MM.1S (cell line): ENCODE results near the gene SCAANT1.

Experiments used
- DNase-seq: peaks from one replicate; pipeline ENCODE4 v3.0.0-alpha.2; 2015
- H2AFZ ChIP-seq: fragments of 300-600 bp; sonication (generic); 2 replicates; pipeline ENCODE4 v1.6.0; 2016; ENCODE audit warnings: antibody characterized with exemption, low read length
- H3F3A ChIP-seq: fragments of 300-600 bp; sonication (generic); 2 replicates; pipeline ENCODE4 v1.6.1; 2016; ENCODE audit warnings: mild to moderate bottlenecking, antibody characterized with exemption, low read length, moderate library complexity, mixed read lengths; ENCODE audit not compliant: insufficient read depth
- H3K27ac ChIP-seq: fragments of 300-600 bp; sonication (generic); 2 replicates; pipeline ENCODE4 v1.5.1; 2016; ENCODE audit warnings: mild to moderate bottlenecking, low read length
- H3K27me3 ChIP-seq: fragments of 300-600 bp; sonication (generic); replicated peaks from 2 replicates; pipeline ENCODE4 v1.6.0; 2016; ENCODE audit warnings: low read length; ENCODE audit not compliant: insufficient read depth
- H3K36me3 ChIP-seq: fragments of 300-600 bp; sonication (generic); replicated peaks from 2 replicates; pipeline ENCODE4 v1.6.1; 2016; ENCODE audit warnings: mild to moderate bottlenecking, low read length, mixed read lengths; ENCODE audit not compliant: insufficient read depth
- H3K4me1 ChIP-seq: fragments of 300-600 bp; sonication (generic); 2 replicates; pipeline ENCODE4 v1.6.1; 2016; ENCODE audit warnings: low read length, mixed read lengths
- H3K4me2 ChIP-seq: fragments of 300-600 bp; sonication (generic); 2 replicates; pipeline ENCODE4 v1.6.0; 2016; ENCODE audit warnings: low read depth, low read length
- H3K4me3 ChIP-seq: fragments of 300-600 bp; sonication (generic); 2 replicates; pipeline ENCODE4 v1.5.1; 2016; ENCODE audit warnings: low read length, mixed read lengths
- H3K79me2 ChIP-seq: fragments of 300-600 bp; sonication (generic); 2 replicates; pipeline ENCODE4 v1.6.1; 2016; ENCODE audit warnings: mixed run types, low read length, mixed read lengths
- H3K9ac ChIP-seq: fragments of 300-600 bp; sonication (generic); 2 replicates; pipeline ENCODE4 v1.6.1; 2016; ENCODE audit warnings: low read length, mixed read lengths
- H3K9me2 ChIP-seq: fragments of 300-600 bp; sonication (generic); replicated peaks from 2 replicates; pipeline ENCODE4 v1.6.1; 2016; ENCODE audit warnings: mild to moderate bottlenecking, low read length, mixed read lengths; ENCODE audit not compliant: insufficient read depth
- H3K9me3 ChIP-seq: fragments of 300-600 bp; sonication (generic); replicated peaks from 2 replicates; pipeline ENCODE4 v1.6.1; 2016; ENCODE audit warnings: mild to moderate bottlenecking, low read length, mixed read lengths; ENCODE audit not compliant: insufficient read depth
- H4K20me1 ChIP-seq: fragments of 300-600 bp; sonication (generic); 2 replicates; pipeline ENCODE4 v1.6.1; 2016; ENCODE audit warnings: mild to moderate bottlenecking, low read length, moderate library complexity, mixed read lengths; ENCODE audit not compliant: insufficient read depth
- EZH2 ChIP-seq: fragments of 300-600 bp; sonication (generic); optimal IDR thresholded peaks from 2 replicates; pipeline ENCODE3; 2017; ENCODE audit warnings: low read depth, mild to moderate bottlenecking, antibody characterized with exemption, low read length, mixed read lengths
- EZH2phosphoT487 ChIP-seq: fragments of 300-600 bp; sonication (generic); IDR thresholded peaks from 2 replicates; pipeline ENCODE4 v1.6.1; 2018; ENCODE audit warnings: antibody characterized with exemption, low read length
- TF ChIP-seq, protein P1 (sequence below): fragments of 300-600 bp; sonication (generic); IDR thresholded peaks from 2 replicates; pipeline ENCODE4 v1.5.1; 2016; ENCODE audit warnings: antibody characterized with exemption, low read length, mixed read lengths

The SCAANT1 gene

DNA sequence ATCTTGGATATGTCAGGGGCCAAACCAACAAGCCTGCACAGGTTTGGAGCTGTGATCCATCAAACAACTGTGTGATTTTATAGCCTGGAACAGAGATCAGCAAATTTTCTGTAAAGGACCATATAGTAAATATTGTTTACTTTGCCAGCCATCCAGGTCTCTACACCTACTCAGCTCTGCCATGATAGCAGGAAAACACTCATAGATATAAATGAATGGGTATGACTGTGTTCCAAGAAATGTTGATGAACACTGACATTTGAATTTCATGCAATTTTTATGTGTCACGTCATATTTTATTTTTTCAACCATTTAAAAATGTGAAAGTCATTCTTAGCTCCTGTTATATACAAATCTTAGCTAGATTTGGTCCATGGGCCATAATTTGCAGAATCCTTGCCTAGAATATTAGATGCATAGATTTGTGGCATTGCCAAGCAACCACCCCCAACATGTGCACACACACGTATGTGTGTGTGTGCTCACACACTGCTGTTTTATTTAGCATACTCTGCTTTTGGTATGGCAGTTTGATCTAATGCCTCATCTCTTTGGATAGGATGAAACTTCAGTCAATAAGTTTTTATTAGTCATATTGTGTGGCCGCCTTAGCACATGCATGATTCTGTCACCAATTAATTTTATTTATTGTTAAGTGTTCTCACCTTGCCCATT, 42.1 kb downstream of the SCAANT1 start:
- TF ChIP-seq, protein P1, sequence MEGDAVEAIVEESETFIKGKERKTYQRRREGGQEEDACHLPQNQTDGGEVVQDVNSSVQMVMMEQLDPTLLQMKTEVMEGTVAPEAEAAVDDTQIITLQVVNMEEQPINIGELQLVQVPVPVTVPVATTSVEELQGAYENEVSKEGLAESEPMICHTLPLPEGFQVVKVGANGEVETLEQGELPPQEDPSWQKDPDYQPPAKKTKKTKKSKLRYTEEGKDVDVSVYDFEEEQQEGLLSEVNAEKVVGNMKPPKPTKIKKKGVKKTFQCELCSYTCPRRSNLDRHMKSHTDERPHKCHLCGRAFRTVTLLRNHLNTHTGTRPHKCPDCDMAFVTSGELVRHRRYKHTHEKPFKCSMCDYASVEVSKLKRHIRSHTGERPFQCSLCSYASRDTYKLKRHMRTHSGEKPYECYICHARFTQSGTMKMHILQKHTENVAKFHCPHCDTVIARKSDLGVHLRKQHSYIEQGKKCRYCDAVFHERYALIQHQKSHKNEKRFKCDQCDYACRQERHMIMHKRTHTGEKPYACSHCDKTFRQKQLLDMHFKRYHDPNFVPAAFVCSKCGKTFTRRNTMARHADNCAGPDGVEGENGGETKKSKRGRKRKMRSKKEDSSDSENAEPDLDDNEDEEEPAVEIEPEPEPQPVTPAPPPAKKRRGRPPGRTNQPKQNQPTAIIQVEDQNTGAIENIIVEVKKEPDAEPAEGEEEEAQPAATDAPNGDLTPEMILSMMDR, result no peak
- TF ChIP-seq EZH2 (no peak), EZH2phosphoT487 (no peak)
- no peaks in the 10 kb centered on the region for H3K27me3 ChIP-seq
- DNase-seq, result no peak
- no peak overlapping the region for H3K9ac ChIP-seq
- no peak overlapping the region for H3K4me2 ChIP-seq
- no peaks in the 10 kb centered on the region for H3F3A ChIP-seq
- peaks cover 90% of the 10 kb centered on the region for H3K79me2 ChIP-seq
- no peaks in the 10 kb centered on the region for H3K9me2 ChIP-seq
- no peak overlapping the region for H2AFZ ChIP-seq
- H3K4me3 ChIP-seq, result no peak overlapping the region
- H3K4me1 ChIP-seq, result peaks cover 5% of the 10 kb centered on the region
- H3K36me3 ChIP-seq, result no peaks in the 10 kb centered on the region
- H3K27ac ChIP-seq, result no peak overlapping the region
- H3K9me3 ChIP-seq, result no peaks in the 10 kb centered on the region
- H4K20me1 ChIP-seq, result no peaks in the 10 kb centered on the region

DNA sequence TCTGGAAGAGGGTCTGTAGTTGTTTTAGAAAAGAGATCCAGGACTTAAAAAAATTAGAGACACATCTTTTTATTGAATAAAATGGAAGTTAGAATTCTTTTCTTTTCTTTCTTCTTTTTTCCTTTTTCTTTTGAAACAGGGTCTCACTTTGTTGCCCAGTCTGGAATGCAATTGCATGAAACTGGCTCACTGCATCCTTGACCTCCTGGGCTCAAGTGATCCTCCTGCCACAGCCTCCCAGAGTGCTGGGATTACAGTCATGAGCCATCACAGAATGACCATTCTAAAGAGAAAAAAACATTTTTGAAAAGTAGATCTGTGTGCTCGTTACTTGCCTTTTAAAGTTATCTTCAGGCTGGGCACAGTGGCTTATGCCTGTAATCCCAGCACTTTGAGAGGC, 45.0 kb downstream of the SCAANT1 start:
- H3K4me3 ChIP-seq, result no peak overlapping the region
- peaks cover 86% of the 10 kb centered on the region for H3K79me2 ChIP-seq
- H3F3A ChIP-seq, result no peaks in the 10 kb centered on the region
- H3K9me2 ChIP-seq, result no peaks in the 10 kb centered on the region
- H4K20me1 ChIP-seq, result no peaks in the 10 kb centered on the region
- H3K9ac ChIP-seq, result no peak overlapping the region
- no peak overlapping the region for H3K27ac ChIP-seq
- DNase-seq, result no peak
- no peak overlapping the region for H2AFZ ChIP-seq
- no peaks in the 10 kb centered on the region for H3K9me3 ChIP-seq
- TF ChIP-seq EZH2 (no peak), EZH2phosphoT487 (no peak)
- TF ChIP-seq, protein P1, result no peak
- peaks cover 15% of the 10 kb centered on the region for H3K4me1 ChIP-seq
- H3K4me2 ChIP-seq, result no peak overlapping the region
- H3K27me3 ChIP-seq, result no peaks in the 10 kb centered on the region
- no peaks in the 10 kb centered on the region for H3K36me3 ChIP-seq

DNA sequence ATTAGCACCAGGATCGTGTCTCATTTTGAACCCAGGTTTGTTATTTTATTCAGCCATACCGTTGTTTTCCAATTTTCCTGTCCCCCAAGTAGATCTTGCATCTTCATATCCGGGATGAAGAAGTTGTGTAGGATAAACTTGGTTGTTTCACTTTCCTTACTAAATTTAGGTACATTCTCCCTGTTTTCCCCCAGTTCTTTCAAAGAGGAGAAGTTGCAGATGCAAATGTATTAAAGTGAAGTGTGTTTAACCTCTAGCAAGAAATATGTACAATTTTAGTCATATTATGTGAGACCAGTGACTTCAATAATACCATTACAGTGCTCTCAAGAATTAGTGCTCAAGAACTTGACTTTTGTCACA, 47.2 kb downstream of the SCAANT1 start:
- H3K9ac ChIP-seq, result peak overlapping the region; percentile 88; the same call in 1 of the 2 replicates
- peak overlapping the region; percentile 80 for H3K4me2 ChIP-seq
- peaks cover 13% of the 10 kb centered on the region for H3K4me1 ChIP-seq
- no peak for DNase-seq
- no peaks in the 10 kb centered on the region for H3K27me3 ChIP-seq
- H3K9me2 ChIP-seq, result no peaks in the 10 kb centered on the region
- peak overlapping the region; percentile 59 for H3K4me3 ChIP-seq
- H2AFZ ChIP-seq, result peak overlapping the region; percentile 88; the same call in 1 of the 2 replicates
- H4K20me1 ChIP-seq, result no peaks in the 10 kb centered on the region
- no peaks in the 10 kb centered on the region for H3K9me3 ChIP-seq
- H3F3A ChIP-seq, result no peaks in the 10 kb centered on the region
- H3K36me3 ChIP-seq, result no peaks in the 10 kb centered on the region
- peak overlapping the region; percentile 44; the same call in 1 of the 2 replicates for H3K27ac ChIP-seq
- peaks cover 87% of the 10 kb centered on the region for H3K79me2 ChIP-seq
- TF ChIP-seq EZH2phosphoT487, result no peak
- TF ChIP-seq, protein P1, result no peak
- TF ChIP-seq EZH2, result no peak
